ENCODE results near the gene DRG2. TPM values are rescaled to one million over a fixed set of nuclear protein-coding genes. Genes with fewer than 3 reads are reported as not detected.

The DRG2 gene
- 10 to 100 TPM; 49.9 to 84.3 TPM for total RNA-seq

- DNase-seq (ENCODE audit: low spot score), result peak; percentile 90
- Mint-ChIP-seq H3K4me3 (peak within 1 kb of the TSS; percentile 97), H3K27ac (peak within 1 kb of the TSS; percentile 96 to 99), H3K4me1 (ENCODE audit: low read depth in 2 of 2) (peaks cover 25 to 28% of the 10 kb centered on the region in 2 donors), H3K36me3 (no peaks in the 10 kb centered on the region), H3K27me3 (no peaks in the 10 kb centered on the region), H3K9me3 (no peaks in the 10 kb centered on the region)
- ATAC-seq, result peak; percentile 98 to 99
Measured at GRCh38 chr17:18087610-18088491, at the start of gene DRG2. Gene DRG2 (plus strand): TSS chr17:18087948. CDS start chr17:18088024, 76 bp downstream.

GRCh38 chr17:18038149-18038850 lies 49.4 kb upstream of the DRG2 start:
- peaks cover 4% of the 10 kb centered on the region for H3K36me3 Mint-ChIP-seq
- peaks cover 42 to 53% of the 10 kb centered on the region in 2 donors for H3K4me1 Mint-ChIP-seq (ENCODE audit: low read depth in 2 of 2)
- H3K4me3 Mint-ChIP-seq, result peak overlapping the region; percentile 98
- H3K9me3 Mint-ChIP-seq, result no peaks in the 10 kb centered on the region
- peak in 1 of 2 donors; percentile 21 for ATAC-seq
- peak overlapping the region; percentile 71 to 88 for H3K27ac Mint-ChIP-seq
- DNase-seq (ENCODE audit: low spot score), result no peak
- no peaks in the 10 kb centered on the region for H3K27me3 Mint-ChIP-seq

- Mint-ChIP-seq H3K9me3 (no peaks in the 10 kb centered on the region), H3K36me3 (peaks cover 4% of the 10 kb centered on the region), H3K27me3 (no peaks in the 10 kb centered on the region), H3K27ac (peak within 1 kb of the TSS; percentile 71 to 88), H3K4me3 (peak within 1 kb of the TSS; percentile 98), H3K4me1 (ENCODE audit: low read depth in 2 of 2) (peaks cover 36 to 48% of the 10 kb centered on the region in 2 donors)
- DNase-seq (ENCODE audit: low spot score) (peak; percentile 100), ATAC-seq (peak; percentile 96 to 98)
Measured at GRCh38 chr17:18038861-18039534, 48.8 kb upstream of the DRG2 start, which contains the start of the genes ATPAF2 and GID4. Gene ATPAF2 (minus strand): TSS chr17:18039168. CDS start chr17:18039013, 155 bp downstream. Gene GID4 (plus strand): TSS chr17:18039408. CDS start chr17:18039465, 57 bp downstream.

GRCh38 chr17:18039535-18040260 lies 48.0 kb upstream of the DRG2 start:
- Mint-ChIP-seq H3K27ac (peak overlapping the region; percentile 71 to 88), H3K4me1 (ENCODE audit: low read depth in 2 of 2) (peaks cover 36 to 48% of the 10 kb centered on the region in 2 donors), H3K4me3 (peak overlapping the region; percentile 98), H3K9me3 (no peaks in the 10 kb centered on the region), H3K36me3 (peaks cover 4% of the 10 kb centered on the region), H3K27me3 (no peaks in the 10 kb centered on the region)
- peak; percentile 59 to 71 for ATAC-seq
- no peak for DNase-seq (ENCODE audit: low spot score)

GRCh38 chr17:18040261-18040858 lies 47.4 kb upstream of the DRG2 start:
- DNase-seq (ENCODE audit: low spot score) (no peak), ATAC-seq (no peak)
- Mint-ChIP-seq H3K27ac (peak overlapping the region; percentile 71 to 84), H3K36me3 (peaks cover 4% of the 10 kb centered on the region), H3K4me3 (peak overlapping the region; percentile 98), H3K4me1 (ENCODE audit: low read depth in 2 of 2) (peaks cover 36 to 48% of the 10 kb centered on the region in 2 donors), H3K9me3 (no peaks in the 10 kb centered on the region), H3K27me3 (no peaks in the 10 kb centered on the region)

- DNase-seq (ENCODE audit: low spot score) (no peak), ATAC-seq (no peak)
- peaks cover 34 to 48% of the 10 kb centered on the region in 2 donors for H3K4me1 Mint-ChIP-seq (ENCODE audit: low read depth in 2 of 2)
- H3K4me3 Mint-ChIP-seq, result peak overlapping the region; percentile 98
- no peaks in the 10 kb centered on the region for H3K9me3 Mint-ChIP-seq
- peak overlapping the region; percentile 71 to 84 for H3K27ac Mint-ChIP-seq
- peaks cover 4% of the 10 kb centered on the region for H3K36me3 Mint-ChIP-seq
- no peaks in the 10 kb centered on the region for H3K27me3 Mint-ChIP-seq
Measured at GRCh38 chr17:18041776-18042175, 46.0 kb upstream of the DRG2 start.

GRCh38 chr17:18042983-18043382 lies 44.8 kb upstream of the DRG2 start:
- ATAC-seq (no peak), DNase-seq (ENCODE audit: low spot score) (no peak)
- no peak overlapping the region for H3K27ac Mint-ChIP-seq
- H3K4me3 Mint-ChIP-seq, result no peak overlapping the region
- H3K36me3 Mint-ChIP-seq, result peaks cover 4% of the 10 kb centered on the region
- no peaks in the 10 kb centered on the region for H3K27me3 Mint-ChIP-seq
- no peaks in the 10 kb centered on the region for H3K9me3 Mint-ChIP-seq
- H3K4me1 Mint-ChIP-seq (ENCODE audit: low read depth in 2 of 2), result peaks cover 24 to 38% of the 10 kb centered on the region in 2 donors

- ATAC-seq (no peak), DNase-seq (ENCODE audit: low spot score) (no peak)
- Mint-ChIP-seq H3K4me3 (no peak overlapping the region), H3K27ac (no peak overlapping the region), H3K4me1 (ENCODE audit: low read depth in 2 of 2) (peaks cover 20 to 34% of the 10 kb centered on the region in 2 donors), H3K27me3 (no peaks in the 10 kb centered on the region), H3K36me3 (peaks cover 4% of the 10 kb centered on the region), H3K9me3 (no peaks in the 10 kb centered on the region)
Measured at GRCh38 chr17:18043491-18043890, 44.3 kb upstream of the DRG2 start.

- Mint-ChIP-seq H3K9me3 (no peaks in the 10 kb centered on the region), H3K27ac (no peak overlapping the region), H3K4me3 (no peak overlapping the region), H3K27me3 (no peaks in the 10 kb centered on the region), H3K36me3 (no peaks in the 10 kb centered on the region), H3K4me1 (ENCODE audit: low read depth in 2 of 2) (peaks cover 17 to 26% of the 10 kb centered on the region in 2 donors)
- ATAC-seq, result no peak
- no peak for DNase-seq (ENCODE audit: low spot score)
Measured at GRCh38 chr17:18044609-18045008, 43.1 kb upstream of the DRG2 start.

GRCh38 chr17:18045691-18046350 lies 41.9 kb upstream of the DRG2 start:
- no peak overlapping the region for H3K4me3 Mint-ChIP-seq
- no peaks in the 10 kb centered on the region for H3K9me3 Mint-ChIP-seq
- H3K4me1 Mint-ChIP-seq (ENCODE audit: low read depth in 2 of 2), result peaks cover 10 to 18% of the 10 kb centered on the region in 2 donors
- no peak for ATAC-seq
- H3K27ac Mint-ChIP-seq, result no peak overlapping the region
- no peaks in the 10 kb centered on the region for H3K27me3 Mint-ChIP-seq
- H3K36me3 Mint-ChIP-seq, result no peaks in the 10 kb centered on the region
- no peak for DNase-seq (ENCODE audit: low spot score)

GRCh38 chr17:18055597-18055996 lies 32.2 kb upstream of the DRG2 start:
- no peaks in the 10 kb centered on the region for H3K27me3 Mint-ChIP-seq
- ATAC-seq (no peak), DNase-seq (ENCODE audit: low spot score) (no peak)
- no peaks in the 10 kb centered on the region for H3K9me3 Mint-ChIP-seq
- H3K4me1 Mint-ChIP-seq (ENCODE audit: low read depth in 2 of 2), result no peaks in the 10 kb centered on the region
- H3K36me3 Mint-ChIP-seq, result peaks cover 9% of the 10 kb centered on the region
- no peak overlapping the region for H3K4me3 Mint-ChIP-seq
- H3K27ac Mint-ChIP-seq, result no peak overlapping the region

- DNase-seq (ENCODE audit: low spot score) (no peak), ATAC-seq (no peak)
- Mint-ChIP-seq H3K4me3 (no peak overlapping the region), H3K27ac (no peak overlapping the region), H3K27me3 (no peaks in the 10 kb centered on the region), H3K36me3 (peaks cover 9% of the 10 kb centered on the region), H3K9me3 (no peaks in the 10 kb centered on the region), H3K4me1 (ENCODE audit: low read depth in 2 of 2) (no peaks in the 10 kb centered on the region)
Measured at GRCh38 chr17:18056214-18056613, 31.5 kb upstream of the DRG2 start.
